Cardiac septum (tissue), 1 donor: ENCODE measurements around the gene PHC3. TPM values are rescaled to one million over a fixed set of nuclear protein-coding genes. Genes with fewer than 3 reads are reported as not detected.

Source experiments
- DNase-seq: peaks from one replicate; pipeline ENCODE4 v3.0.0-alpha.2; 2020; ENCODE audit warnings: low spot score
- intact Hi-C: fragments of 100-400 bp; cut with DNase I; formaldehyde crosslinking; loops from one replicate; pipeline ENCODE4 v1.14.0; 2022
- total RNA-seq: library from RNA; stranded (reverse); fragmentation: NEBNext Ultra II Directional; extraction: Animal tissue kit (Norgen Biotek cat#: 25700); gene quantifications from one replicate; pipeline ENCODE4 v1.2.1, GENCODE V29; 2021
- donor health status: DM: no; HTN: no; CAD: no.

The PHC3 gene
- total RNA-seq, 1 donor from 2014 or later, result 57.0 TPM

DNA sequence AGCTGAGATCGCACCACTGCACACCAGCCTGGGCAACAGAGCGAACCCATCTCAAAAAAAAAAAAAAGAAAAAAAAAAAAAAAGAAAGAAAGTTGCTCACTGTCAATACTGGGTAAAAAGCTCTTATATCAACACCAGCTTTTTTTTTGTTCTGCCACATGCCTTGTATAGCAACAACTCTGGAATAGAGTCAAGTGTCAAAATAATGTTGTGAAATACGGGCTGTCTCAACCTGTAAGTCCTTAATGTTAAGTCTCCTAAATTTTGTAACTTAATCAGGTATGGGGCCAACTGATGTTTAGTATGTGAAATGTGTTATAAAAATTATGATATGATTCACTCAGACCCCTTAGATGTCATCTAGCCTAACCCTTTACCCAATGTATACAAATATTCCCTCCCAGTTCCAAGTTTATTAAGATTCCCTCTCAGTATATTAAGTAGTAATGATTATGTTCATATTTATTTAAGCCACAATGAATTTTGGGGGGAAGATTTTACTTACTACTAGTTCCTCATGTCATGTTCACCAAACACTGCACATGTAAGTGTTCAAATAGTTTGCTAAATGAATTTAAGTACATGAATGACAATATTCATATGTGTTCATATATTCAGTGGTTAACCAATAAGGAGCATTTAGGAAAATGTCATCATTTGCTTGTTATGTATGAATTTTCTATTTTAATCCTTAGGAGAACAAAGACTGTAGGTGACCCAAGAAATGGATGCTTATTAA, 91.5 kb downstream of the PHC3 start:
- DNase-seq, result no peak
- intact Hi-C loops, result no loop called here

DNA sequence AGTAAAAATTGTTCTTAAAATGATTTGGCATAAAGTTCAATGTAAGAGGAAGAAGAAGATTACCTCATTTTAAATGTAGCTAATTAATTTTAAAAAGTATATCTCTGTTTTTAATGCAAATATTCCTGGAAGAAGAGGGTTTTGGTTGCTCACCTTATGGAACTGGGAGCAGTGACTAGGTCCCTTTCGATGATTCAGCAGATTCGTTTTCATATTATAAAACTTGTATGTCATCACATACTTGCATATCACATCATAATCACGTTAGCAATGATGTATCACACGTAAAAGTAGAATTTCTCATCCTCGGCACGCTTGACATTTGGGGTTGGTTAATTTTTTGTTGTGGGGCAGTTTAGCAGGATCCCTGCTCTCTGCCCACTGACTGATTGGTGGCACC, 96.1 kb downstream of the PHC3 start:
- intact Hi-C loops, result no loop called here
- no peak for DNase-seq

DNA sequence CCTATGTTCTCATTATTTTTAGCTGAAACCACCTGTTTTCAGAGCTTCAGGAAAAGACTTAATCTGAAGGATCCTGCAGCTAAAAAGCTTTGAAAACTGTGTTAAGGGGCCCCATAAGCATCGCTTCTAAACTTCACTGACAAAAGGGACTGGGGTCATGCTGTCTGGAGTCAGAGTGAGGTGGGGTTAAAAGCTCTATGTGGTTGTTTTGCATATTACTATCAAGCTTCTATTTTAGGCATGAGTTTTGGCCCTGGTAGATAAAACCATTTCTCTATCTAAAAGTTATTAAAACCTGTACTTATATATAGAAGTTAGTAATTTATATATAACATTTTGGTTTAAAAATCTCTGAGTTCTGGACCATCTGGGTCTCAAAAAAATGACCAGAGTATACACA, 98.2 kb downstream of the PHC3 start:
- intact Hi-C loops, result no loop called here
- no peak for DNase-seq

DNA sequence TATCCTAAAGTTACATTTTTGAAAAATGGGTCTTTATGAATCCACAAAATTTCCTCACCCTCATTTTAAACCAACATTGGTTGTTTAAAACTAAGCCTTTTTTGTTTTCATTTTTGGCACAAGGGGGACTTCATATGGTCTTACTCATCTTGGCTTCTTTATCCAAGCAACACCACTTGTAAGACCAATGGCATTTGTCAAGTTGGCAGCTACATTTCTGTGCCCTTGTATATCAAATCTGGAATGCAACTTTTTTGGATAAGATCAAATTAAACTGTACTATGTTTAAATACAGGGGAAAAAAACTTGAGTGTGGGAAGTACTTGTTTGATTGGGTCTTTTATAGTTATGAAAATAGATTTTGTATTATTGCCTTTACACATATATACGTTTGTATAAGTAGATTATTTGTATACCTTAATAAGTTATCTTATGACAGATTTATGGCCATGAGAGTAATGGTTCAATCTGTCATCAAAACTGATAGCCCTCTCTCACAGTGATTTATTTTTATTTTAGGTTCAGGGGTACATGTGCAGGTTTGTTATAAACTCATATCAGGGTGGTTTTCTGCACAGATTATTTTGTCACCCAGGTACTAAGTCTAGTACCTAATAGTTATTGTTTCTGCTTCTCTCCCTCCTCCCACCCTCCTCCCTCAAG, 100.3 kb downstream of the PHC3 start:
- DNase-seq, result no peak
- intact Hi-C loops, result no loop called here

DNA sequence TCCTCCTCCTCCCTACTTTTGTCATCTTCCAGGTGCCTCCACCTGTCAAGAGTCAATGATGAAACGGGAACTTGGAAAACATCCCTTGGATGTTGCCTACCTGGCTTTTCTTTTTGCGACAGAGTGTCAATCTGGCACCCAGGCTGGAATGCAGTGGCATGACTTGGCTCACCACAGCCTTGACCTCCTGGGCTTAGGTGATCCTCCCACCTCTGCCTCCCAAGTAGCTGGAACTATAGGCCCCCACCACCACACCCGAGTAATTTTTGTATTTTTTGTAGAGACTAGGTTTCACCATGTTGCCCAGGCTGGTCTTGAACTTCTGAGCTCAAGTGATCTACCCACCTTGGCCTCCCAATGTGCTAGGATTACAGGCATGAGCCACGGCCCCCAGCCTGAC, 100.9 kb downstream of the PHC3 start:
- DNase-seq, result no peak
- intact Hi-C loops, result no loop called here

DNA sequence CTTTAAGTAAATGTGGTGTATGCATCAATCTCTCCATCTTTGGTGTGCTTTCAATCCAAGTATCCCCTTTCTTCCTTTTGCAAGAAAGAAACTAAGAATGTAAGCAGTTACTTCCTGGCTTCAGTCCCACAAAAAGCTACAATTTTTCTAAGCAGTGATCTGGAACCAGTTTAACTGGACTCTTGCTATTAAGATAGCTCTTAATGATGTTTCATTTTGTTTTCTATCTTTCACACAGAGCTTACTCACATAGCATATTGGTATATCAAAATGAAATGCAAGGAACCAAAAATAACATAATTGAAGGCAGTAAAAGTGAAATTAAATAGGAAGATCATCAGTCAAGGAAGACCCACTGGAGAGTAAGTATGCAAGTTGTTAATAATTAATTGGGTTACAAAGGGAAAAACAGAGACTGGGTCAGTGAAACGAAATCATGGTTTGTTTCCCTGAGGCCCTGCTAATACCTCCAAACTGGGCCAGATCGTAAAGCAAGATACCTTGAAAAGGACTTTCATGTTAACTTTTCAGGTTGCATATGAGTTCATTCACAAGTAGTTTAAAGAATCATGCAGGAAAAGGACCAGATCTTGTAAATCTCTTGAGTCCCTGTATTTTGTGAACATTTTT, 101.9 kb downstream of the PHC3 start:
- intact Hi-C loops, result no loop called here

DNA sequence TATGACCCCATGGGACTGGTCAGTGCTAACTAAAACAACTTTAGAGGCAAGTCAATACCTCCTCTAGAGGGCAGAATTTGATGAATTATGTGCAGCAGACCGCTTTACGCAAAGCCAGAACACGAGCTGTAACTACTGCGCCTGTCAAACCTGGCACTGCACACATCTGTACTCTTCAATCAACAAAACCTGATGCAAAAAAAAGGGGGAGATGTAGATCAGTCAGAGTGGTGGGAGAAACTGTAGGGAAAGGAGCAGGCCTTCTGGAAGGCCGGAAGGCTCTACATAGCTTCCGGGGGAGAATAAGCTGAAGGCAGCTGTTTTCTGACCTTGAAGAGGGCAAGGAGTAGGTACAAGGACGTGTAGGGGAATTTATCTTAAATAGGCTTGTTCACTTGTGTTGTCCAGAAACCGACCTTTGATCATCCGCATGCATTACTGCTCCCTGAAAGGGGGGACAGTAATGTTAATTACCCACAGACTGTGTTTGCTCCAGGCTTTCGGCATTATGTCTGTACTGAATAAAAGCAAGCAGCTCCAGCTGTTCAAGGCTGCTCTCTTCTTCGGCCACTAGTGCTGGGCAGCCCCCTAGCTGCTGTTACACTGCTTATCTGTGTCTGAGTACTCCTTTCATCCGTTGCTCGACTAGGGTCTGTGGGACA, 102.8 kb downstream of the PHC3 start:
- DNase-seq, result no peak
- intact Hi-C loops, result no loop called here

More for the DNA sequence above, 101.9 kb downstream of the PHC3 start:
- no peak for DNase-seq

DNA sequence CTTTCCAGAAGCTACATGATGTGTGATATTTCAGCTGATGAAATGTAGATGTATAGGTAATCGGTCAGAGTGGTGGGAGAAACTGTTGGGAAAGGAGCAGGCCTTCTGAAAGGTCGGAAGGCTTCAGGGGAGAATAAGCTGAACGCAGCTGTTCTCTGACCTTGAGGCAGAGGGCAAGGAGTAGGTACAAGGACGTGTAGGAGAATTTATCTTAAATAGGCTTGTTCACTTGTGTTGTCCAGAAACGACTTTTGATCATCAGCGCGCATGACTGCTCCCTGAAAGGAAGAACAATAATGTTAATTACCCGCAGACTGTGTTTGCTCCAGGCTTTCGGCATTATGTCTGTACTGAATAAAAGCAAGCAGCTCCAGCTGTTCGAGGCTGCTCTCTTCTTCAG, 104.2 kb downstream of the PHC3 start:
- intact Hi-C loops, result no loop called here
- DNase-seq, result no peak

DNA sequence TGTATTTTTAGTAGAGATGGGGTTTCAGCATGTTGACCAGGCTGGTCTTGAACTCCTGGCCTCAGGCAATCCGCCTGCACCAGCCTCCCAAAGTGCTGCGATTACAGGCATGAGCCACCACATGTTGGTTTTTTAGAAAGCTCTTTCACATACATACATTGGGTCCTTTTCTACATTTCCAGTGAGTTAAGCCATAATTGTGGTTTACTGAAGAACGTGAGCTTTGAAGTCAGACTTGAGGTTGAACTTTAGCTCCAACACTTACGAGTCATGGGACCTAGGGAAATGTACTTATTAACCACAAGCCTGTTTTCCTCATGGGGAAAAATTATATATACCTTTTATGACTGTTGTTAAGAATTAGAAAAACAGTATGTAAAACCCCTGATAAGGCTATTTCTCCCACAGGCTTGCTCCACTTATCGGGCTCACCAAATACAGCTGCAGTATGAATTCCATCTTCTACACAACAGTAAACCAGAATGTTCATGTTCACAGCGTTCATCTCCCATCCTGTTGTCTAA, 104.8 kb downstream of the PHC3 start:
- no peak for DNase-seq
- intact Hi-C loops, result no loop called here

DNA sequence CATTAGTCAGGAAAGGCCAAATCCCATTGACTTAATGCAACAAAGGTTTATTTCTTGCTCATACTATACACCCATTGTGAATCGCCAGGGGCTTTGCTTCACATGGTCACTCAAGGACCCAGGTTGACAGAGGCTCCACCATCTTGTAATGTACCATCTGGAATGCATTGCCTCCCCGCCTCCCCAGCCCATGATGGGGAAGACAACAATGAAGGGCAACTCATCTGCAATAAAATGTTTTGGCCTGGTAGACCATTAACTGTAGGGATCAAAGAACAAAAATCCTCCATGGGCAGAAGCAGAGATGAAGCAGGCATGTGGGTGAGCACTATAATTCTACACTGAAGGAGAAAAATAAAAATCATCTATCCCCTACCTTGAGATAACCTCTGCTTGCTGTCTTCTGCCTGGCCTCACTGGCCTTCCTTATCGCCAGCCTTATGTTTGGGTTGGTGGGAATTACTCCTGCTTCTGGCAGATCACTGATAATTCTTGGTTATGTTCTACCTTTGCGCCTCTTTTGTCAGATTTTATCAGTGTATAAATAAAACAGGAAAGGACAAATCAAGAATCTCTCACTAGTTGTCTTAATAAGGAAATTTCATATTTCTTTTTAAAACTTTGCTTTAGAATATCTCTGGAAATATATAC, 106.0 kb downstream of the PHC3 start:
- intact Hi-C loops, result no loop called here
- no peak for DNase-seq

DNA sequence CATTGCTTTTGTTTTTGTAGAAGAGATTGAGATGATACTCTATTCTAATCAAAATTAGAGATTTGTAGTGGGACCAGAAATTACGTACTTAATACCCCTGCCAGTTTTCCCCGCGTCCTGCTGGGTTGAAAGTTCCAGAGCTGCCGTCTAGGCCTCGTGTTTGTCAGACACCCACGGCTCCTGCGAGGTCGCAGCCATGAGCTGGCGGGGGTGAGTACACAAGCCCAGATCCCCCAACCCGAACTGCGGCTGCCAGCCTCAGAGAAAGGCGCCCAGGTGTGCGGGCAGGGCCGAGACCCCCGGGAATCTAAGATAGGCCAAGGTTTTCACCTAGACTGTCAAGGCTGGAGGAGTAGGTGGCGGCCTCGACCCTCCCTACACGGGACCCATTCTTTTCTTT, 117.4 kb downstream of the PHC3 start:
- no peak for DNase-seq
- intact Hi-C loops, result no loop called here

DNA sequence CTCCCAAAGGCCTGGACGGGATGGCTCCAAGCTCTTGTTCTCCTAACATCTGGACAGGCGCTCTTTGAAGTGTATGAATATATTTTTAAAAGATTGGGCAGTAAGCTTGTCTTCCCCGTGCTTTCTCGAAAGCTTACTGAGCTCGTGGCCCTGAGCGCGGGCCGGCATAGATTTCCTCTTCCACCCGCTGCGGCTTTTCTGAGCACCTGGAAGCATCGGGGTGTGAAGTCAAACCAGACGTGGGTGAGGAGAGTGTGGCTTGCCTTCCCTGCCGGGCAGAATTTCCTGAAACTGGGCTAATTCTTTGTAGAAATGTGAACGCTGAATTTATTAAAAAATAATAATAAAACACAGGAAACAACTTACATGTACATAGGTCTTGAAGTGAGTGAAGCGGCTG, 117.8 kb downstream of the PHC3 start:
- no peak for DNase-seq
- intact Hi-C loops, result no loop called here

DNA sequence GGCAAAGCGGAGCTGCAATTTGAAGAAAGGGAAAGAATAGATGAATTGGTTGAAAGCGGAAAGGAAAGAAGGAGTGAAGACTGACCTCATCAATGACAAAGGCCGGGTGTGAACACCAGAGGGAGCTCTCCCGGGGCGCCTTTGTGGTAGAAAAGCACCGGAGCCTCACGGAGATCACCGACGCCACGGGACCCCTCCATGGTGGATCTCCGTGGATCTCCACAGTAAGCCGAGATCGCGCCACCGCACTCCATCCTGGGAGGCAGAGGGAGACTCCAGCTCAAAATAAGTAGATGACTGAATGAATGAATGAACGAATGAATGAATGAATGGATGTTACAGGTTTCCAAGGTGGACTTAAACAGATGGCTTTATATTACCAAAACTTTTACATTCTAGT, 118.8 kb downstream of the PHC3 start:
- DNase-seq, result no peak
- intact Hi-C loops, result no loop called here

DNA sequence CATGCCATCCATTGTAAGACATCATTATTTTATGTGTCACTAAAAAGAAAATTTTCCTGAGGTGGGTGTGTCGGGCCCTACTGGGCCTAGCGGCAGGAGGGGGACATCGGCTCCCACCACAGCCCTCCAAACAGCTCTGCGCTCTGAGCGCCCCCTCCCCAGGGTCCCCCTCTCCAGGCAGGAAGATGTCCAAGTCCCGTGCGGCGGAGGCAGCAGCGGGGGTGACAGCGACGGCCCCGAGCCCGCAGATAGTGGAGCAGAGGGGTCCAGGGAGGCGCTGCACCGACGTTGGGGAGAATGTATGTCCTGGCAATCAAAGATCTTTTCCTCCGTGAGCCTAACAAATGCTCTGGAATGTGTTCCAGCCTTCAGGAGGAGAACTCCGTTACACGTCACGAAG, 119.5 kb downstream of the PHC3 start:
- no peak for DNase-seq
- intact Hi-C loops, result no loop called here

DNA sequence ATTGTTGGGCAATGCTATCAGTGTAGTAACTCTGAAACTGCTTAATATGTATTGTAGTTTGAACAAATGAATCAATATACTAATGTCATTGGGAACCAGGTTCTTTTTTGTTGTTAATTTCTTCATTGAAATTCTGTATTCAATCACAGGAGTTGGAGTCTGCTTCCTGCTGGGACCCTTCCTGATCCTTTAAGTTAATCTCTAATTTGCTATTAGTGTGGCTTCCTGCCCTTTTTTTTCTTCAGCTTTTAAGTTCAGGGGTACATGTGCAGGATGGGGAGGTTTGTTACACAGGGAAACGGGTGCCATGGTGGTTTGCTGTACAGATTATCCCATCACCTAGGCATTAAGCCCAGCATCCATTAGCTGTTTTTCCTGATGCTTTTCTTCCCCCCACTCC, 122.1 kb downstream of the PHC3 start:
- intact Hi-C loops, result loop anchor here (10.0 kb wide), 1 partner anchor 195 kb away; the partner anchor contains the start of gene LRRC31
- DNase-seq, result no peak

DNA sequence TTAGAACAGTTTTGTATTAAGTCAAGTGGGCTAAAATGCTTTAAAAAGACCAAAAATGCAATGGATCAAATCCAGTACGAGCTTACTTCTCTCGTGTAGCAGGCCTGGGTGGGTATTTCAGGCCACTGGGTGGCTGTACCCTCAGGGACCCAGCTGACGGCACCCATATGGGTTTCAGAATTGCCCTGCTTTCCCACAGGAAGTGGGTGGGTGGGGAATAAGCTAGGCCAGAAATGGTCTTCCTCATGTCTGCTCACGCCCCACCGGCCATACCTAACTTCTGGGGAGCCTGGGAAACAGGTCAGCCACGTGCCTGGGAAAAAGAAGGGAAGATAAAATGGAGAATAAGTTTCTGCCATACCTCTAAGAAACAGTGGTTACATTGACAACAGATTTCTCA, 123.4 kb downstream of the PHC3 start:
- DNase-seq, result no peak
- intact Hi-C loops, result loop anchor here (10.0 kb wide), 1 partner anchor 193 kb away; the partner anchor contains the start of gene LRRC31

DNA sequence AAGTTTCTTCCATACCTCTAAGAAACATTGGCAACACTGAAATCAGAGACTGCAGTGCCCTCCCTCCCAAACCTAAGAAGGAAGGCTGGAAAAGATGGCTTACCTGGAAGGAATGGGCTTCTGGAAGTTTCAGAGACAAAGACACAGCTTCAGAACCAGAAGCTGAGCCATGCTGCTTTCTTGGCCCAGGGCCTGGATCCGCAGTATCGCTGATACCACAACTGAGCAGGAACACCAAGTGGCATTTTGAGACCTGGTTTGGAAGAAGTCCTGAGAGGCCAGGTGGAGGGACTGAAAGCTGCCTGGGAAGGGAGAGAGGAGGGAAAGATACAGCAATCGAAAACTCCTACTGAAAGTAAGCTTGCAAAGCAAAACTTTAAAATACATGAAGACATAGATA, 124.0 kb downstream of the PHC3 start:
- no peak for DNase-seq
- intact Hi-C loops, result loop anchor here (10.0 kb wide), 1 partner anchor 193 kb away; the partner anchor contains the start of gene LRRC31

DNA sequence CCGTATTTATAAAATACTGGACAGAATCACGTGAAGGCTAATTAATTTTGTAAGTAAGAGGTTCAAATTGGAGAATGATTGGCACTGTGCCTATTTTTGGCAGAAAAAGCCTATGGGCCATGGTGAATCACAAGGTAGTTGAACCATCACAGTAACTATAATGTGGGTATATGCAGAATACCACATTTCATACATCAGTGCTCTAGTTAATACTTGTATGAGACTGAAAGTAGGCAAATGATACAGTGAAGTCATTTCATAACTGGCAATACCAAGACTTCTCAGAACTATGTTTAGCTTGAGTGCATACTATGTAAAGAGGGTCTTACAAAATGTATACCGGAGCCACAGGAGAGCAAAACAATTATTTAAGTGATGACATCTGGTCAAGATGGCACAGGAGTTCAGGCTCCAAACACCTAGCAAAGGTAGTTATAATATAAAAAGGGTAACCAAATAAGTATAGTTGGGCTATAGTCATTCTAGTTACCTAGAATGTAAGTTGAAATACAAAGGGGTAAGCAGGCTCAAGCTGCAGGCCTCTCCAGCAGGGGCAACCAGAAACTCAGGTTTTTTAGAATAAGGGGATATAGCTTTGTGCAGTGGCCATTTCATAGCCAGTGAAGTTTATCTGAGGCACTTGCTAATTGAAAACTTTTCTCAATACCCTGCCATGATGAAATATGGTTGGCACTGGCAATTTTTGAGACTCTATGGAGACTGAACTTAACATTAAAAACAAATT, 124.7 kb downstream of the PHC3 start:
- intact Hi-C loops, result loop anchor here (10.0 kb wide), 1 partner anchor 192 kb away; the partner anchor contains the start of gene LRRC31
- no peak for DNase-seq

DNA sequence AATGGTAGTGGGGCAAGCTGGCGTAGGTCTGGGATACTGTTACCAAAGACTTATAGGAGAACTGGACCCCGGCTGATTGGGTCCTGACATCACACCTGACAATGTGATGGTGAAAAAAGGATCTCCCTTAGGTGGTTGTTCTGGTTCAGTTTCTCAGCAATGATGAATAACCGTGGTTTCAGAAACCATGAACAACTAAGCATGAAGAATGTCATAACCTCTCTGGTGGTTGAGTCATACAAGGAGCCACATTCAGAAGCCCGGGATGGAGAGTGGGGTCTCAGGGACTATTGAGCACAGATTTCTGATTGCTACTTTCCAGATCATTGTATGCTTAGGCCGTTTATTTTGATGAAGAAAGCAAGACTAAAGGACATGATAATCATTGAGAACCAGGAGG, 126.3 kb downstream of the PHC3 start:
- DNase-seq, result no peak
- intact Hi-C loops, result loop anchor here (10.0 kb wide), 1 partner anchor 190 kb away; the partner anchor contains the start of gene LRRC31
